HepG2 (cell line): ENCODE measurements around the gene PLEKHG4. TPM values are rescaled to one million over a fixed set of nuclear protein-coding genes. Genes with fewer than 3 reads are reported as not detected.

Experiments
- EED ChIP-seq: sonication (generic); formaldehyde crosslinking; IDR thresholded peaks from 2 replicates; pipeline ENCODE4 v1.5.0; 2020; ENCODE audit warnings: mild to moderate bottlenecking, missing genetic modification reagents
- HNRNPH1 ChIP-seq: fragments of 200-400 bp; formaldehyde crosslinking; optimal IDR thresholded peaks from 2 replicates; pipeline ENCODE3; 2017; ENCODE audit warnings: mild to moderate bottlenecking, low read depth, low read length
- MZF1 ChIP-seq: sonication (generic); formaldehyde crosslinking; IDR thresholded peaks from 2 replicates; pipeline ENCODE4 v1.8.1; 2023; ENCODE audit warnings: mild to moderate bottlenecking, missing genetic modification reagents, borderline replicate concordance
- RFX5 ChIP-seq: IDR thresholded peaks from 2 replicates; pipeline ENCODE4 v1.6.1; 2011; ENCODE audit warnings: low read depth, low read length, improper control_type of control experiment
- TSC22D2 ChIP-seq: sonication (generic); formaldehyde crosslinking; IDR thresholded peaks from 2 replicates; pipeline ENCODE4 v1.5.1; 2020; ENCODE audit warnings: missing genetic modification reagents, mild to moderate bottlenecking, borderline replicate concordance
- ZNF34 ChIP-seq: sonication (generic); formaldehyde crosslinking; IDR thresholded peaks from 2 replicates; pipeline ENCODE4 v1.4.0; 2020; ENCODE audit warnings: mild to moderate bottlenecking, missing genetic modification reagents, borderline replicate concordance
- ZNF570 ChIP-seq: sonication (generic); formaldehyde crosslinking; IDR thresholded peaks from 2 replicates; pipeline ENCODE4 v1.4.0; 2020; ENCODE audit warnings: mild to moderate bottlenecking, missing genetic modification reagents, borderline replicate concordance
- ZNF780A ChIP-seq: sonication (generic); formaldehyde crosslinking; IDR thresholded peaks from 2 replicates; pipeline ENCODE4 v1.8.0; 2022; ENCODE audit warnings: mild to moderate bottlenecking, missing genetic modification reagents, moderate library complexity
- ZSCAN20 ChIP-seq: sonication (generic); formaldehyde crosslinking; IDR thresholded peaks from 2 replicates; pipeline ENCODE4 v1.4.0; 2020; ENCODE audit warnings: missing genetic modification reagents, mild to moderate bottlenecking, borderline replicate concordance
- polyA plus RNA-seq, 8 experiments: library from polyadenylated mRNA; depleted of rRNA in 3 of 8; stranded (reverse) in 7 of 8; unstranded in 1 of 8; fragments of >200 nt; fragmentation: Illumina TruSeq in 4 of 8; extraction: Trizol in 4 of 8; gene quantifications; 2 replicates each; pipeline versions ENCODE4 v1.2.1 to v1.2.3, GENCODE V29; 2011 to 2016; ENCODE audit warnings: low read depth in 4 of 8, missing spikeins in 1 of 8, mixed read lengths in 1 of 8; ENCODE audit not compliant: insufficient read depth in 1 of 8
- total RNA-seq, 5 experiments: library from RNA; depleted of rRNA; stranded (reverse); fragments of >200 nt; fragmentation: Illumina TruSeq; extraction: Trizol; gene quantifications; 2 replicates each; pipeline ENCODE4 v1.2.3, GENCODE V29; 2016; ENCODE audit warnings: low read depth in 1 of 5
- TF ChIP-seq, protein P1 (sequence below): sonication (generic); formaldehyde crosslinking; IDR thresholded peaks from one replicate; pipeline ENCODE4 v1.5.1; 2020; ENCODE audit warnings: mild to moderate bottlenecking, missing genetic modification reagents; ENCODE audit errors: not compliant biosample characterization
- TF ChIP-seq, protein P2 (sequence below): sonication (generic); formaldehyde crosslinking; IDR thresholded peaks from 2 replicates; pipeline ENCODE4 v1.5.0; 2020; ENCODE audit warnings: mild to moderate bottlenecking, missing genetic modification reagents, borderline replicate concordance
- TF ChIP-seq, protein P3 (sequence below): IDR thresholded peaks from 2 replicates; pipeline ENCODE4 v1.6.1; 2016
- TF ChIP-seq, protein P4 (sequence below): IDR thresholded peaks from 2 replicates; pipeline ENCODE4 v1.6.1; 2016; ENCODE audit warnings: missing biosample characterization, missing genetic modification reagents, low read depth

Gene PLEKHG4
- total and polyA plus RNA-seq, 2 of the 13 experiments (the other 11 are each of a cell fraction or from before 2014, with no cell fraction given): 7.1 to 13.6 TPM

DNA sequence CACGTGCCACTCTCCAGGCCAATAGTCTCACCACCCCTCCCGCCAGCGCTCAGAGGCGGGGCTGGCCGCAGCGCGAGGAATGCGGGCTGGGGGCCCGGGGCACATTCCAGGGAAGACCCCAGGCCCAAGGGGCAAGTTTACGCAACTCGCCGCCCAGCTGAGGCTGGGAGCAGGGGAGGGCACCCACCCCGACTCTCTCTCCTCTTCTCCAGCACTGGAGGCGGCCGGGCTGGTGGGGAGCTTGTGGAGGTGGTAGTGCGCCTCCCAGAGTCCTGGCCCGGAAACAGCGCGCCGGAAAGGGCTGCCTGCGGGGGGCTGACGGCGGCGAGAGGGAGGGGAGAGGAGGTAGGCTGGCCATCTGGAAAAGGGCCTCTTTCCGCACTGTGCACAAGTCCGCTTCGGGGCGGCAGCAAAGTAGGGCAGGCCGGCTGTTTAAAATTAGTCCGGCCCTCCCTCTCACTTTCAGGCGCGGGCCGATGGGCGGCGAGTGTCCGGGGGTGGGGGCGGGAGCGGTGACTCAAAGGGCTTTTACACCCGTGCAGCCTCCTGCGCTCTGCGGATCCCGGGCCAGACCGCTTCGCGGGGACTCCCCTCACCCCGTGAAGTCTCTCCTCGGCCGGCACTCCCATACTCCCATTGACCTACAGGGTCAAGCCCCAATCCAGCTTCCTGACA, 33.1 kb upstream of the PLEKHG4 start (continued):
- TF ChIP-seq, protein P1, sequence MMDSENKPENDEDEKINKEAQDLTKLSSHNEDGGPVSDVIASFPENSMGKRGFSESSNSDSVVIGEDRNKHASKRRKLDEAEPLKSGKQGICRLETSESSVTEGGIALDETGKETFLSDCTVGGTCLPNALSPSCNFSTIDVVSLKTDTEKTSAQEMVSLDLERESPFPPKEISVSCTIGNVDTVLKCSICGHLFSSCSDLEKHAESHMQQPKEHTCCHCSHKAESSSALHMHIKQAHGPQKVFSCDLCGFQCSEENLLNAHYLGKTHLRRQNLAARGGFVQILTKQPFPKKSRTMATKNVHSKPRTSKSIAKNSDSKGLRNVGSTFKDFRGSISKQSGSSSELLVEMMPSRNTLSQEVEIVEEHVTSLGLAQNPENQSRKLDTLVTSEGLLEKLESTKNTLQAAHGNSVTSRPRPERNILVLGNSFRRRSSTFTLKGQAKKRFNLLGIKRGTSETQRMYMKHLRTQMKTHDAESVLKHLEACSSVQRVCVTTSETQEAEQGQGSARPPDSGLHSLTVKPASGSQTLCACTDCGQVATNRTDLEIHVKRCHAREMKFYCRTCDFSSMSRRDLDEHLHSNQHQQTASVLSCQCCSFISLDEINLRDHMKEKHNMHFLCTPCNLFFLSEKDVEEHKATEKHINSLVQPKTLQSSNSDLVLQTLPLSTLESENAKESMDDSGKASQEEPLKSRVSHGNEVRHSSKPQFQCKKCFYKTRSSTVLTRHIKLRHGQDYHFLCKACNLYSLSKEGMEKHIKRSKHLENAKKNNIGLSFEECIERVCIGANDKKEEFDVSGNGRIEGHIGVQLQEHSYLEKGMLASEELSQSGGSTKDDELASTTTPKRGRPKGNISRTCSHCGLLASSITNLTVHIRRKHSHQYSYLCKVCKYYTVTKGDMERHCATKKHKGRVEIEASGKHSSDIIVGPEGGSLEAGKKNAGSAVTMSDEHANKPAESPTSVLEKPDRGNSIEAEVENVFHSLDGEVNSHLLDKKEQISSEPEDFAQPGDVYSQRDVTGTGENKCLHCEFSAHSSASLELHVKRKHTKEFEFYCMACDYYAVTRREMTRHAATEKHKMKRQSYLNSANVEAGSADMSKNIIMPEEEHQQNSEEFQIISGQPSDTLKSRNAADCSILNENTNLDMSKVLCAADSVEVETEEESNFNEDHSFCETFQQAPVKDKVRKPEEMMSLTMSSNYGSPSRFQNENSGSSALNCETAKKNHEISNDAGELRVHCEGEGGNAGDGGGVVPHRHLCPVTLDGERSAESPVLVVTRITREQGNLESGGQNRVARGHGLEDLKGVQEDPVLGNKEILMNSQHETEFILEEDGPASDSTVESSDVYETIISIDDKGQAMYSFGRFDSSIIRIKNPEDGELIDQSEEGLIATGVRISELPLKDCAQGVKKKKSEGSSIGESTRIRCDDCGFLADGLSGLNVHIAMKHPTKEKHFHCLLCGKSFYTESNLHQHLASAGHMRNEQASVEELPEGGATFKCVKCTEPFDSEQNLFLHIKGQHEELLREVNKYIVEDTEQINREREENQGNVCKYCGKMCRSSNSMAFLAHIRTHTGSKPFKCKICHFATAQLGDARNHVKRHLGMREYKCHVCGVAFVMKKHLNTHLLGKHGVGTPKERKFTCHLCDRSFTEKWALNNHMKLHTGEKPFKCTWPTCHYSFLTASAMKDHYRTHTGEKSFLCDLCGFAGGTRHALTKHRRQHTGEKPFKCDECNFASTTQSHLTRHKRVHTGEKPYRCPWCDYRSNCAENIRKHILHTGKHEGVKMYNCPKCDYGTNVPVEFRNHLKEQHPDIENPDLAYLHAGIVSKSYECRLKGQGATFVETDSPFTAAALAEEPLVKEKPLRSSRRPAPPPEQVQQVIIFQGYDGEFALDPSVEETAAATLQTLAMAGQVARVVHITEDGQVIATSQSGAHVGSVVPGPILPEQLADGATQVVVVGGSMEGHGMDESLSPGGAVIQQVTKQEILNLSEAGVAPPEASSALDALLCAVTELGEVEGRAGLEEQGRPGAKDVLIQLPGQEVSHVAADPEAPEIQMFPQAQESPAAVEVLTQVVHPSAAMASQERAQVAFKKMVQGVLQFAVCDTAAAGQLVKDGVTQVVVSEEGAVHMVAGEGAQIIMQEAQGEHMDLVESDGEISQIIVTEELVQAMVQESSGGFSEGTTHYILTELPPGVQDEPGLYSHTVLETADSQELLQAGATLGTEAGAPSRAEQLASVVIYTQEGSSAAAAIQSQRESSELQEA (CRISPR knock-in tag): peak; percentile 91
- peak; percentile 88; the same call in 1 of the 2 replicates for TF ChIP-seq EED (CRISPR knock-in tag)
- TF ChIP-seq, protein P2, sequence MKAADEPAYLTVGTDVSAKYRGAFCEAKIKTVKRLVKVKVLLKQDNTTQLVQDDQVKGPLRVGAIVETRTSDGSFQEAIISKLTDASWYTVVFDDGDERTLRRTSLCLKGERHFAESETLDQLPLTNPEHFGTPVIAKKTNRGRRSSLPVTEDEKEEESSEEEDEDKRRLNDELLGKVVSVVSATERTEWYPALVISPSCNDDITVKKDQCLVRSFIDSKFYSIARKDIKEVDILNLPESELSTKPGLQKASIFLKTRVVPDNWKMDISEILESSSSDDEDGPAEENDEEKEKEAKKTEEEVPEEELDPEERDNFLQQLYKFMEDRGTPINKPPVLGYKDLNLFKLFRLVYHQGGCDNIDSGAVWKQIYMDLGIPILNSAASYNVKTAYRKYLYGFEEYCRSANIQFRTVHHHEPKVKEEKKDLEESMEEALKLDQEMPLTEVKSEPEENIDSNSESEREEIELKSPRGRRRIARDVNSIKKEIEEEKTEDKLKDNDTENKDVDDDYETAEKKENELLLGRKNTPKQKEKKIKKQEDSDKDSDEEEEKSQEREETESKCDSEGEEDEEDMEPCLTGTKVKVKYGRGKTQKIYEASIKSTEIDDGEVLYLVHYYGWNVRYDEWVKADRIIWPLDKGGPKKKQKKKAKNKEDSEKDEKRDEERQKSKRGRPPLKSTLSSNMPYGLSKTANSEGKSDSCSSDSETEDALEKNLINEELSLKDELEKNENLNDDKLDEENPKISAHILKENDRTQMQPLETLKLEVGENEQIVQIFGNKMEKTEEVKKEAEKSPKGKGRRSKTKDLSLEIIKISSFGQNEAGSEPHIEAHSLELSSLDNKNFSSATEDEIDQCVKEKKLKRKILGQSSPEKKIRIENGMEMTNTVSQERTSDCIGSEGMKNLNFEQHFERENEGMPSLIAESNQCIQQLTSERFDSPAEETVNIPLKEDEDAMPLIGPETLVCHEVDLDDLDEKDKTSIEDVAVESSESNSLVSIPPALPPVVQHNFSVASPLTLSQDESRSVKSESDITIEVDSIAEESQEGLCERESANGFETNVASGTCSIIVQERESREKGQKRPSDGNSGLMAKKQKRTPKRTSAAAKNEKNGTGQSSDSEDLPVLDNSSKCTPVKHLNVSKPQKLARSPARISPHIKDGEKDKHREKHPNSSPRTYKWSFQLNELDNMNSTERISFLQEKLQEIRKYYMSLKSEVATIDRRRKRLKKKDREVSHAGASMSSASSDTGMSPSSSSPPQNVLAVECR (CRISPR knock-in tag): peak; percentile 95
- peak; percentile 79; the same call in 1 of the 2 replicates for TF ChIP-seq ZNF780A (CRISPR knock-in tag)
- TF ChIP-seq, protein P3, sequence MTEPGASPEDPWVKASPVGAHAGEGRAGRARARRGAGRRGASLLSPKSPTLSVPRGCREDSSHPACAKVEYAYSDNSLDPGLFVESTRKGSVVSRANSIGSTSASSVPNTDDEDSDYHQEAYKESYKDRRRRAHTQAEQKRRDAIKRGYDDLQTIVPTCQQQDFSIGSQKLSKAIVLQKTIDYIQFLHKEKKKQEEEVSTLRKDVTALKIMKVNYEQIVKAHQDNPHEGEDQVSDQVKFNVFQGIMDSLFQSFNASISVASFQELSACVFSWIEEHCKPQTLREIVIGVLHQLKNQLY (CRISPR knock-in tag): peak; percentile 90
- TF ChIP-seq HNRNPH1: no peak
- no peak for TF ChIP-seq ZNF570 (CRISPR knock-in tag)
- TF ChIP-seq, protein P4, sequence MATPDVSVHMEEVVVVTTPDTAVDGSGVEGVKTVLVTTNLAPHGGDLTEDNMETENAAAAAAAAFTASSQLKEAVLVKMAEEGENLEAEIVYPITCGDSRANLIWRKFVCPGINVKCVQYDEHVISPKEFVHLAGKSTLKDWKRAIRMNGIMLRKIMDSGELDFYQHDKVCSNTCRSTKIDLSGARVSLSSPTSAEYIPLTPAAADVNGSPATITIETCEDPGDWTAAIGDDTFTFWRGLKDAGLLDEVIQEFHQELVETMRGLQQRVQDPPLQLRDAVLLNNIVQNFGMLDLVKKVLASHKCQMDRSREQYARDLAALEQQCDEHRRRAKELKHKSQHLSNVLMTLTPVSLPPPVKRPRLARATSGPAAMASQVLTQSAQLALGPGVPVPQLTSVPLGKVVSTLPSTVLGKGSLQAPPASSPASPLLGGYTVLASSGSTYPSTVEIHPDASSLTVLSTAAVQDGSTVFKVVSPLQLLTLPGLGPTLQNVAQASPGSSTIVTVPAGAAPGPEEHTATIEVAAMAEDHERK (CRISPR knock-in tag): no peak
- peak; percentile 92; the same call in 1 of the 2 replicates for TF ChIP-seq MZF1 (CRISPR knock-in tag)
- TF ChIP-seq ZSCAN20: no peak; the same call in 1 of the 2 replicates
- no peak; the same call in 1 of the 2 replicates for TF ChIP-seq RFX5
- 0 out of 2 replicates have a peak, but pooled peaks have one; percentile 92 for TF ChIP-seq TSC22D2 (CRISPR knock-in tag)
- peak; percentile 44; the same call in 1 of the 2 replicates for TF ChIP-seq ZNF34 (CRISPR knock-in tag)
